NCI-H510A (cell line): ENCODE results near the gene GOLGA6L26.
"Not testable (repeated sequence)": the region's sequence is repeated elsewhere in the genome, so short reads cannot be mapped to it uniquely, and the experiment has no call there.

Experiments used
- DNase-seq: peaks from one replicate; lab custom pipeline; 2025; lab: John Stamatoyannopoulos, UW

GOLGA6L26 gene, protein sequence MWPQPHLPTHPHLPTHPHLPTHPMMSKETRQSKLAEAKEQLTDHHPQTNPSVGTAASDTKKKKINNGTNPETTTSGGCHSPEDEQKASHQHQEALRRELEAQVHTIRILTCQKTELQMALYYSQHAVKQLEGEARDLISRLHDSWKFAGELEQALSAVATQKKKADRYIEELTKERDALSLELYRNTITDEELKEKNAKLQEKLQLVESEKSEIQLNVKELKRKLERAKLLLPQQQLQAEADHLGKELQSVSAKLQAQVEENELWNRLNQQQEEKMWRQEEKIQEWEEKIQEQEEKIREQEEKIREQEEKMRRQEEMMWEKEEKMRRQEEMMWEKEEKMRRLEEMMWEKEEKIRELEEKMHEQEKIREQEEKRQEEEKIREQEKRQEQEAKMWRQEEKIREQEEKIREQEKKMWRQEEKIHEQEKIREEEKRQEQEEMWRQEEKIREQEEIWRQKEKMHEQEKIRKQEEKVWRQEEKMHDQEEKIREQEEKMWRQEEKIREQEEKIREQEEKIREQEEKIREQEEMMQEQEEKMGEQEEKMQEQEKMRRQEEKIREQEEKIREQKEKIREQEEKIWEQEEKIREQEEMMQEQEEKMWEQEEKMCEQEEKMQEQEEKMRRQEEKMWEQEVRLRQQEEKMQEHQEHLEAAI

DNA sequence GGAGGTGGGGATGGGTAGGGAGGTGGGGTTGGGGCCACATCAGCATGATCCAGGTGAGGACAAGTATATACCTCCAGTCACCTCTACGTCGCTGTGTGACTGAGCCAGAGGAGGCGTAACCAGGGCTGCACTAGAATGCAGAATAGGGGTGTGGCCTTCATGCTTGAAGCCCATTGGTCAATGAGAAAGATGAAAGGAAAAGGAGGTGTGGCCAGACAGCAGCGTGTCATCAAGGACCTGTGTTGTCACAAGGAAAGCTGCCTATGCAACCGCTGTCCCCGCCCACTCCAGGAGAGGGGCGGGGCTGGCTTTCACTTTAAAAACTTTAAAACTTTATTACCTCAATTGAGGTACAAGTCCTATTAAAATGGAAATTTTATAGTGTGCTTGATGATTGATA, at the start of gene GOLGA6L26:
Gene GOLGA6L26, minus strand, starts transcription at position 101 of the 400 bp plus-strand sequence. Its CDS starts 61 bp downstream, at position 40.
- DNase-seq: not testable (repeated sequence)

DNA sequence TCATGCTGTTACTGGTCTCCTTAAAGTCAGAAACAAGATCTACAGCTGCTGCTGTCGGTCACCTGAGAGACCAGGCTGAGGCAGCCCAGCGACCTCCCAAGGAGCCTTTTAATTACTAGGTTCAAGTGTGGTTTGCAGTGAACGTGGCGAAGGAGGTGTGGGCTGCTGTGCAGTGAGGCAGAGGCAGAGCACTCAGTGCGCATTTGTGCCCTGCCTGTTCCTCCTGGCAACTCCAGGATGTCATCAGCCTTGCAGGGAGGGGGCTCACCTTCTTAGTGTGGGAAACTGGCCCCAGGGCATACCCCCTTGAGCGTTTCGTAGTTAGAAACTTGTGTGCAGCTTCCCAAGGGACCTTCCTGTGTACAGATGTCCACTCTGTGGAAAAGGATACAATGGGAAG, 47.2 kb upstream of the GOLGA6L26 start:
- DNase-seq: not testable (repeated sequence)

DNA sequence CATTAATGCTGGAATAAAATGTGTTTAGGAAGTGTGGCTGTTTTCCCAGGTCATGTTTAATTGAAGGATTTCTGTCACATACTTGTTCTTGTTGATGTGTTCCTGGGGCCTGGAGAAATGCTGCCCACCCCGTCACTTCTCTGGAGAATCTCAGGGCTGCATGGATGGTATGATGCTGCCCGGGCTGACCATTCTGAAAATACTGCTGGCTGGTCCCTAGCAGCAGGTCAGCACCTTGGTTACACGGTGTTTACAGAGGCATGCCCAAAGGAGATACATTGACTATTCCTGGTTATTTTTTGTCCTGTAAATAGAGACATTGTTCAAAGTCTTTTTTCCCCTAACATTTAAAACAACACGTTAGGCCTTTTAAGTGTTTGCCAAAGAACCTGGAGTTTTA, 46.7 kb upstream of the GOLGA6L26 start:
- not testable (repeated sequence) for DNase-seq

DNA sequence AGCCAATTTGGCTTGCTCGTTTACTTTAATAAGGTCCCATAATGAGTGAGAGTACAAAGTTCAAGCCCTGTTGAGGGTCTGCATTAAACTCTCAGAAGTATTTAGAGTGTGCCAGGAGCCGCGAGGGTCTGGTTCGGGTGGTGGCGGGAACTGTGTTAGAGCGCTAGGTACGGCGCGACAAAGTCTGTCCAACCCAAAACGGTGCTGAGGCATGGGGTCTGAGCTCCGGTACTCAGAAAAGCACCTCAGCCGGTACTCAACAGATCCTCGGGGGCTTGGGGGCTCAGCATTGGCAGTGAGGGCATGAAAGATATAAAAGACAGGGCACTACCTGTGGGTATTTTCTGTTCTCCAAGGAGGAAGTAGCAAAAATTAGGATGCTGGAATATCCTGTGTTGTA, 45.0 kb upstream of the GOLGA6L26 start:
- not testable (repeated sequence) for DNase-seq

- not testable (repeated sequence) for DNase-seq
These were observed 40.2 kb upstream of the GOLGA6L26 start for GRCh38 chr15:23374226-23374625.

- DNase-seq: not testable (repeated sequence)
These were observed 39.0 kb upstream of the GOLGA6L26 start for GRCh38 chr15:23372891-23373600.

GRCh38 chr15:23372284-23372683, 38.3 kb upstream of the GOLGA6L26 start:
- no peak for DNase-seq

- DNase-seq: not testable (repeated sequence)
These were observed 37.9 kb upstream of the GOLGA6L26 start for GRCh38 chr15:23371868-23372267.

DNA sequence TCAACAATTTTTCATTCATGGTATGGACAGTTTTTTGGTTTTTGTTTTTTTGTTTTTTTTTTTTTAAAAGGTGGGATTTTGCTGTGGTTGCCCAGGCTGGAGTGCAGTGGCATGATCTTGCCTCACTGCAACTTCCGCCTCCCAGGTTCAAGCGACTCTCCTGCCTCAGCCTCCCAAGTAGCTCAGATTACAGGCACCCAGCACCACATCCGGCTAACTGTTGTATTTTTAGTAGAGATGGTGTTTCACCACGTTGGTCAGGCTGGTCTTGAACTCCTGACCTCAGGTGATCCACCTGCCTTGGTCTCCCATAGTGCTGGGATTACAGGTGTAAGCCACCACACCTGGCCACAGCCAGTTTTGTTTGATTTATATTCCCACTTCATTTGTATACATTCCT, 37.1 kb upstream of the GOLGA6L26 start:
- DNase-seq: not testable (repeated sequence)

- no peak for DNase-seq
These were observed 36.6 kb upstream of the GOLGA6L26 start for GRCh38 chr15:23370578-23370977.

- not testable (repeated sequence) for DNase-seq
These were observed 30.3 kb upstream of the GOLGA6L26 start for GRCh38 chr15:23364261-23364660.

DNA sequence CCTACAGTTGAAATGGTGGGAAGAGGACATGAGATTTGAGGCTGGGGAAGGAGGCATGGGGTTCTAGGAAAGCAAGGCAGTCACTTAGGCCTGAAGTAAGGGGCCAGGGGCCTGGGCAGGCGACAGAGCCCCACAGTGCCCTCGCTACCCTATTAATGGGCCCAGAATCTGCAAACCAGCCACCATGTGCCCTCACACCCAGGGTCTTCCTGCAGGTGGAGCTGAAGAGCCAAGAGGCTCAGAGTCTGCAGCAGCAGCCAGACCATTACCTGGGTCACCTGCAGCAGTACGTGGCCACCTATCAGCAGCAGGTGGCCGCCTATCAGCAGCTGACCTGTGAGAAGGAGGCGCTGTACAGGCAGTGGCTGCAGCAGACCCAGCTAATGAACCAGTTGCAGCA, 28.6 kb upstream of the GOLGA6L26 start:
- not testable (repeated sequence) for DNase-seq

DNA sequence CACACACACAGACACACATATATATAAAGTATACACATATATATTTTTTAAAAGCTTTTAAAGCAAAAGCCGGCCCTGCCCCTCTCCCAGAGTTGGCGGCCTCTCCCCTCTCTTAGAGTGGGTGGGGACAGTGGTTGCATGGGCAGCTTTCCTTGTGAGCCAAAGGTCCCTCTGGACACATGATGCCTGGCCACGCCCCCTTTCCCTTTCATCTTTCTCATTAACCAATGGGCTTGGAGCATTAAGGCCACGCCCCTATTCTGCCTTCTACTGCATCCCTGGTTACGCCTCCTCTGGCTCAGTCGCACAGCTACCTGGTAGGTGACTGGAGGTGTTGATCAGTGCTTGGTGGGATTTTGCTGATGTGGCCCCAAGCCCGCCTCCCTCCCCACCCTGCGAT, 20.5 kb upstream of the GOLGA6L26 start, which contains the start of gene GOLGA8S:
Gene GOLGA8S, plus strand, starts transcription at position 301 of the 400 bp plus-strand sequence. Its CDS starts 62 bp downstream, at position 363.
- not testable (repeated sequence) for DNase-seq

DNA sequence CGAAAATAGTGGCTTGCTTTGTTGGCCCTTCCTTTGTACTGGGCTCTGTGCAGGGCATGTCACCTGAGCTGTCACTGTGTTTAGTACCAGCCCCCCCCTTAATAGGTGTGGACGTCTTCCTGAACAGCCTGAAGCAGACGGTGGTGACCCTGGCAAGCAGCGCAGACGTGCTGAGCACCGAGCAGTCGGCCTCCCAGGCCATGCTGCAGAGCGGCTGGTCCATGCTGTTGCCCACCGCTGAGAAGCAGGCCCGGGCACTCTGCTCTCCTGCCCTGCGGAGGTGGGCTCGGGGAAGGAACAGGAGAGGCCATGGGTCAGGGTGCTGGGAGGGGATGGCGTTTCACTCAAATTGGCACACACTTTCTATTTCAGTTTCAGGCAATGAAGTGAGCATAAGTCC, 22.8 kb downstream of the GOLGA6L26 start:
- not testable (repeated sequence) for DNase-seq

DNA sequence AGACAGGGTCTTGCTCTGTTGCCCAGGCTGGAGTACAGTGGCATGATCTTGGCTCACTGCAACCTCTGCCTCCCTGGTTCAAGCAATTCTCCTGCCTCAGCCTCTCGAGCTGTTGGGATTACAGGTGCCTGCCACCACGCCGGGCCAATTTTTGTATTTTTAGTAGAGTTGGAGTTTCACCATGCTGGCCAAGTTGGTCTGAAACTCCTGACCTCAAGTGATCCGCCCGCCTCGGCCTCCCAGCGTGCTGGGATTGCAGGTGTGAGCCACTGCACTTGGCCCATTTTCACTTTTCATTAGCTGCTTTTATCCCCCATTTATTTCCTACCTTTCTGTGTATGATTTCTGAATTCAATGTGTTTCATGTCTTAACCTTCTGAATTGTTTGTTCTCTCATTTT, 28.1 kb downstream of the GOLGA6L26 start:
- not testable (repeated sequence) for DNase-seq

DNA sequence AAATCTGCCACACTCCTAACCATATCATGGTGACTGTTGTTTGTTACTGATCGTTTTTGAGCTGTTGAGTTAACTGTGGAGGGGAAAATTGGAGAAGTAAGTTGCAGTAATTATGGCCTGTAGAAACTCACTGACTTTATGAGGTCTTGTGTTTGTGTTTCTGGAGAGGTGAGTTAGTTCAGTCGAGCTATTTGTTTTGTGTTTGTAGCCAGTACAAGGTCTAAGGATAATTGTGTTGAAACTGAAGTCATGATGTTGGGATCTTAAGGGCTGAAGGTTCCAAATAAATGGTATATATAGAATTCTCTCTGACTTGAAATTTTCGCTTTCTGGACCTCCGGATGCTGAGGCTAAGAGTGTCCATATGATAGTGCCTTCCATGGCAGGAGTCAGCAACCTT, 29.2 kb downstream of the GOLGA6L26 start:
- DNase-seq: not testable (repeated sequence)

- not testable (repeated sequence) for DNase-seq
These were observed 29.7 kb downstream of the GOLGA6L26 start for GRCh38 chr15:23304267-23304666.

GRCh38 chr15:23303654-23304053, 30.3 kb downstream of the GOLGA6L26 start:
- DNase-seq: not testable (repeated sequence)

- not testable (repeated sequence) for DNase-seq
These were observed 30.8 kb downstream of the GOLGA6L26 start for GRCh38 chr15:23303246-23303645.
